H9 (cell line): ENCODE data around the gene RHOB. TPM values are rescaled to one million over a fixed set of nuclear protein-coding genes. Genes with fewer than 3 reads are reported as not detected.

Source experiments
- DNase-seq: peaks from one replicate; pipeline ENCODE4 v3.0.0-alpha.2; 2017
- H2AFZ ChIP-seq: one replicate; pipeline ENCODE4 v1.6.1; 2013; ENCODE audit warnings: mild to moderate bottlenecking, low read length, control low read depth, moderate library complexity
- H2AK5ac ChIP-seq: 2 replicates; pipeline ENCODE4 v1.6.1; 2013; ENCODE audit warnings: low read length, control low read depth, mixed read lengths; ENCODE audit not compliant: insufficient read length
- H2BK120ac ChIP-seq: one replicate; pipeline ENCODE4 v1.6.1; 2013; ENCODE audit warnings: low read depth, mild to moderate bottlenecking, low read length, control low read depth, inconsistent platforms; ENCODE audit not compliant: poor library complexity, severe bottlenecking
- H2BK12ac ChIP-seq: 2 replicates; pipeline ENCODE4 v1.6.1; 2013; ENCODE audit warnings: low read length, control low read depth, mixed read lengths, low read depth; ENCODE audit not compliant: insufficient read length
- H2BK15ac ChIP-seq: 2 replicates; pipeline ENCODE4 v1.6.1; 2013; ENCODE audit warnings: low read depth, low read length, control low read depth
- H2BK20ac ChIP-seq: one replicate; pipeline ENCODE4 v1.6.1; 2013; ENCODE audit warnings: low read depth, mild to moderate bottlenecking, low read length, control low read depth, inconsistent platforms; ENCODE audit not compliant: poor library complexity, severe bottlenecking
- H2BK5ac ChIP-seq: 2 replicates; pipeline ENCODE4 v1.6.1; 2013; ENCODE audit warnings: low read length, control low read depth, mixed read lengths; ENCODE audit not compliant: insufficient read length
- H3K14ac ChIP-seq: 2 replicates; pipeline ENCODE4 v1.6.1; 2013; ENCODE audit warnings: low read length, control low read depth; ENCODE audit not compliant: insufficient read depth
- H3K18ac ChIP-seq: 2 replicates; pipeline ENCODE4 v1.6.1; 2013; ENCODE audit warnings: low read depth, mild to moderate bottlenecking, mixed read lengths, low read length, control low read depth; ENCODE audit not compliant: insufficient read length
- H3K23ac ChIP-seq: 2 replicates; pipeline ENCODE4 v1.6.1; 2013; ENCODE audit warnings: low read length, control low read depth, mixed read lengths, low read depth; ENCODE audit not compliant: insufficient read length
- H3K23me2 ChIP-seq: 2 replicates; pipeline ENCODE4 v1.6.1; 2013; ENCODE audit warnings: low read depth, mild to moderate bottlenecking, mixed read lengths, low read length, control low read depth; ENCODE audit not compliant: insufficient read length, poor library complexity, severe bottlenecking
- H3K27ac ChIP-seq: 2 replicates; pipeline ENCODE4 v1.5.1; 2013; ENCODE audit warnings: low read length, control low read depth, mixed read lengths, low read depth; ENCODE audit not compliant: insufficient read length
- H3K27me3 ChIP-seq: 2 replicates; pipeline ENCODE4 v1.6.1; 2013; ENCODE audit warnings: low read length, control low read depth, inconsistent platforms; ENCODE audit not compliant: insufficient read depth
- H3K4ac ChIP-seq: 2 replicates; pipeline ENCODE4 v1.6.1; 2013; ENCODE audit warnings: low read depth, mild to moderate bottlenecking, control low read depth, inconsistent platforms, low read length, moderate library complexity
- H3K4me1 ChIP-seq: 2 replicates; pipeline ENCODE4 v1.6.1; 2013; ENCODE audit warnings: low read length, control low read depth, inconsistent platforms; ENCODE audit not compliant: insufficient read depth
- H3K4me2 ChIP-seq: 2 replicates; pipeline ENCODE4 v1.6.1; 2013; ENCODE audit warnings: low read length, control low read depth, mixed read lengths; ENCODE audit not compliant: insufficient read length, insufficient read depth
- H3K56ac ChIP-seq: 2 replicates; pipeline ENCODE4 v1.6.1; 2013; ENCODE audit warnings: low read depth, mild to moderate bottlenecking, mixed read lengths, low read length, control low read depth; ENCODE audit not compliant: insufficient read length
- H3K79me1 ChIP-seq: 2 replicates; pipeline ENCODE4 v1.6.1; 2013; ENCODE audit warnings: low read depth, mild to moderate bottlenecking, moderate library complexity, low read length, control low read depth, inconsistent platforms; ENCODE audit not compliant: insufficient read depth, poor library complexity, severe bottlenecking
- H3K79me2 ChIP-seq: 2 replicates; pipeline ENCODE4 v1.6.1; 2013; ENCODE audit warnings: low read length, control low read depth, inconsistent platforms; ENCODE audit not compliant: insufficient read depth
- H3K9ac ChIP-seq: 2 replicates; pipeline ENCODE4 v1.6.1; 2013; ENCODE audit warnings: low read length, control low read depth, mixed read lengths; ENCODE audit not compliant: insufficient read length; ENCODE audit errors: extremely low read depth
- H3K9me3 ChIP-seq: one replicate; pipeline ENCODE4 v1.6.1; 2013; ENCODE audit warnings: low read depth, low read length, inconsistent platforms; ENCODE audit not compliant: control insufficient read depth
- H3T11ph ChIP-seq: one replicate; pipeline ENCODE4 v1.6.1; 2013; ENCODE audit warnings: mild to moderate bottlenecking, low read length, control low read depth, inconsistent platforms
- H4K20me1 ChIP-seq: one replicate; pipeline ENCODE4 v1.6.1; 2013; ENCODE audit not compliant: control insufficient read depth, insufficient read length, insufficient read depth
- H4K5ac ChIP-seq: 2 replicates; pipeline ENCODE4 v1.6.1; 2013; ENCODE audit warnings: low read depth, mild to moderate bottlenecking, mixed read lengths, low read length, control low read depth; ENCODE audit not compliant: insufficient read length
- H4K8ac ChIP-seq: replicated peaks from 2 replicates; pipeline ENCODE4 v1.6.1; 2013; ENCODE audit warnings: low read length, control low read depth, mixed read lengths, low read depth; ENCODE audit not compliant: insufficient read length
- H4K91ac ChIP-seq: 2 replicates; pipeline ENCODE4 v1.6.1; 2013; ENCODE audit warnings: low read depth, mild to moderate bottlenecking, moderate library complexity, mixed read lengths, low read length, control low read depth; ENCODE audit not compliant: insufficient read length
- H3K27ac Mint-ChIP-seq, 3 experiments: 2 replicates in 2 of 3; 3 replicates in 1 of 3; pipeline ENCODE4 v1.8.0; 2020 to 2021; ENCODE audit warnings: mixed read lengths in 3 of 3, mild to moderate bottlenecking in 1 of 3, moderate library complexity in 1 of 3
- H3K27me3 Mint-ChIP-seq: 2 replicates; pipeline ENCODE4 v1.8.0; 2021; ENCODE audit warnings: low read depth, mild to moderate bottlenecking, moderate library complexity, mixed read lengths
- H3K36me3 Mint-ChIP-seq, 3 experiments: 2 replicates in 2 of 3; 3 replicates in 1 of 3; pipeline ENCODE4 v1.8.0; 2020 to 2021; ENCODE audit warnings: low read depth in 3 of 3, mixed read lengths in 3 of 3; ENCODE audit not compliant: insufficient read depth in 1 of 3
- H3K4me1 Mint-ChIP-seq, 2 experiments: 2 replicates each; pipeline ENCODE4 v1.8.0; 2020; ENCODE audit warnings: mixed read lengths in 2 of 2
- H3K4me3 Mint-ChIP-seq, 2 experiments: 2 replicates in 1 of 2; 3 replicates in 1 of 2; pipeline ENCODE4 v1.8.0; 2020 to 2021; ENCODE audit warnings: mild to moderate bottlenecking in 2 of 2, mixed read lengths in 2 of 2, moderate library complexity in 1 of 2
- H3K9me3 Mint-ChIP-seq, 2 experiments: 2 replicates in 1 of 2; 3 replicates in 1 of 2; pipeline ENCODE4 v1.8.0; 2020; ENCODE audit warnings: mild to moderate bottlenecking in 2 of 2, mixed read lengths in 2 of 2, moderate library complexity in 1 of 2
- WGBS: extraction: QIAGEN DNeasy Blood & Tissue Kit; methylation state at CpG from one replicate; pipeline ENCODE4 v1.1.7; 2013; ENCODE audit warnings: missing lambda C conversion rate, low lambda C conversion rate, mixed read lengths; ENCODE audit not compliant: insufficient read length; ENCODE audit errors: extremely low coverage; 5-methylcytosine and 5-hydroxymethylcytosine counted together
- total RNA-seq: library from RNA; stranded (reverse); gene quantifications from 2 replicates; pipeline ENCODE4 v1.2.1, GENCODE V29; 2021
- TF ChIP-seq, protein P1 (sequence below): fragments of 200-600 bp; sonication (generic); conservative IDR thresholded peaks from 3 replicates; pipeline ENCODE4 v1.8.0; 2021; ENCODE audit warnings: antibody characterized with exemption, mild to moderate bottlenecking

Gene RHOB
- total RNA-seq, 1 experiment from 2014 or later, result 10.3 TPM

- no peak overlapping the region for H3K27ac Mint-ChIP-seq
Measured at GRCh38 chr2:20400306-20400705, 46.6 kb upstream of the RHOB start.

More at GRCh38 chr2:20400306-20400705, 46.6 kb upstream of the RHOB start:
- no peaks in the 10 kb centered on the region for H3K9me3 ChIP-seq
- no peaks in the 10 kb centered on the region for H4K20me1 ChIP-seq
- H2AFZ ChIP-seq, result no peak overlapping the region
- H3K79me2 ChIP-seq, result no peaks in the 10 kb centered on the region
- Mint-ChIP-seq H3K4me1 (peaks cover 0 to 3% of the 10 kb centered on the region in 2 experiments; a peak in 1 of 4 replicates), H3K27me3 (peaks cover 19% of the 10 kb centered on the region), H3K9me3 (no peaks in the 10 kb centered on the region), H3K36me3 (no peaks in the 10 kb centered on the region), H3K4me3 (no peak overlapping the region)
- H2AK5ac ChIP-seq, result no peak overlapping the region
- no peaks in the 10 kb centered on the region for H3K4me1 ChIP-seq
- no peak overlapping the region for H2BK15ac ChIP-seq
- H2BK5ac ChIP-seq, result no peak overlapping the region
- H3K9ac ChIP-seq, result no peak overlapping the region
- no peak overlapping the region for H3K18ac ChIP-seq
- DNase-seq, result no peak
- H2BK20ac ChIP-seq, result no peak overlapping the region
- H4K5ac ChIP-seq, result no peak overlapping the region
- H3K14ac ChIP-seq, result no peak overlapping the region
- no peak overlapping the region for H3K27ac ChIP-seq
- no peaks in the 10 kb centered on the region for H3K79me1 ChIP-seq
- no peak overlapping the region for H3K4ac ChIP-seq
- H4K8ac ChIP-seq, result no peak overlapping the region
- WGBS, result no CpG with 5 or more reads among the region's 1 CpG
- H3K56ac ChIP-seq, result no peak overlapping the region
- no peak overlapping the region for H3K23ac ChIP-seq
- no peak overlapping the region for H3K4me2 ChIP-seq
- TF ChIP-seq, protein P1, sequence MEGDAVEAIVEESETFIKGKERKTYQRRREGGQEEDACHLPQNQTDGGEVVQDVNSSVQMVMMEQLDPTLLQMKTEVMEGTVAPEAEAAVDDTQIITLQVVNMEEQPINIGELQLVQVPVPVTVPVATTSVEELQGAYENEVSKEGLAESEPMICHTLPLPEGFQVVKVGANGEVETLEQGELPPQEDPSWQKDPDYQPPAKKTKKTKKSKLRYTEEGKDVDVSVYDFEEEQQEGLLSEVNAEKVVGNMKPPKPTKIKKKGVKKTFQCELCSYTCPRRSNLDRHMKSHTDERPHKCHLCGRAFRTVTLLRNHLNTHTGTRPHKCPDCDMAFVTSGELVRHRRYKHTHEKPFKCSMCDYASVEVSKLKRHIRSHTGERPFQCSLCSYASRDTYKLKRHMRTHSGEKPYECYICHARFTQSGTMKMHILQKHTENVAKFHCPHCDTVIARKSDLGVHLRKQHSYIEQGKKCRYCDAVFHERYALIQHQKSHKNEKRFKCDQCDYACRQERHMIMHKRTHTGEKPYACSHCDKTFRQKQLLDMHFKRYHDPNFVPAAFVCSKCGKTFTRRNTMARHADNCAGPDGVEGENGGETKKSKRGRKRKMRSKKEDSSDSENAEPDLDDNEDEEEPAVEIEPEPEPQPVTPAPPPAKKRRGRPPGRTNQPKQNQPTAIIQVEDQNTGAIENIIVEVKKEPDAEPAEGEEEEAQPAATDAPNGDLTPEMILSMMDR, result no peak
- no peak overlapping the region for H2BK120ac ChIP-seq
- no peaks in the 10 kb centered on the region for H3K23me2 ChIP-seq
- H3T11ph ChIP-seq, result no peak overlapping the region
- H3K27me3 ChIP-seq, result no peaks in the 10 kb centered on the region
- H4K91ac ChIP-seq, result no peak overlapping the region
- no peak overlapping the region for H2BK12ac ChIP-seq
